Lower lobe of right lung (tissue), 2 donors: ENCODE measurements around the gene KCNE2. TPM values are rescaled to one million over a fixed set of nuclear protein-coding genes. Genes with fewer than 3 reads are reported as not detected.

Experiments used
- ATAC-seq, 2 donors: fragments of 200-7000 bp; cut with Tn5 transposase; one replicate each; pipeline ENCODE4 v1.9.1; 2020 to 2022; ENCODE audit warnings: mild to moderate bottlenecking in 2 of 2, moderate library complexity in 2 of 2
- DNase-seq: peaks from one replicate; pipeline ENCODE4 v3.0.0-alpha.2; 2020
- H3K27ac ChIP-seq: fragments of 200-600 bp; one replicate; pipeline ENCODE4 v1.8.0; 2022
- H3K27me3 ChIP-seq: fragments of 200-600 bp; one replicate; pipeline ENCODE4 v1.8.0; 2022; ENCODE audit warnings: low read depth
- H3K36me3 ChIP-seq: fragments of 200-600 bp; one replicate; pipeline ENCODE4 v1.8.0; 2022; ENCODE audit warnings: mild to moderate bottlenecking
- H3K4me1 ChIP-seq: fragments of 200-600 bp; one replicate; pipeline ENCODE4 v1.8.0; 2022
- H3K4me3 ChIP-seq: fragments of 200-600 bp; one replicate; pipeline ENCODE4 v1.8.0; 2022; ENCODE audit warnings: mild to moderate bottlenecking
- H3K9me3 ChIP-seq: fragments of 200-600 bp; one replicate; pipeline ENCODE4 v1.8.0; 2022
- CTCF ChIP-seq: fragments of 200-600 bp; IDR thresholded peaks from one replicate; pipeline ENCODE4 v1.8.0; 2022; ENCODE audit warnings: antibody characterized with exemption, mild to moderate bottlenecking
- intact Hi-C: fragments of 100-400 bp; cut with DNase I; formaldehyde crosslinking; loops from one replicate; pipeline ENCODE4 v1.11.0; 2022
- total RNA-seq: library from RNA; stranded (reverse); fragmentation: NEBNext Ultra II Directional; extraction: Animal tissue kit (Norgen Biotek cat#: 25700); gene quantifications from one replicate; pipeline ENCODE4 v1.2.1, GENCODE V29; 2021
- donor health status: DM: no; HTN: yes; CAD: no; lungs with severe emphysema.

Gene KCNE2
- total RNA-seq, 1 donor from 2014 or later = not detected

- no peaks in the 10 kb centered on the region for H3K4me1 ChIP-seq
- no peak for ATAC-seq
- no peak for DNase-seq
- H3K36me3 ChIP-seq = no peaks in the 10 kb centered on the region
- H3K27ac ChIP-seq = no peak overlapping the region
- intact Hi-C loops = no loop called here
- TF ChIP-seq CTCF = no peak
- no peaks in the 10 kb centered on the region for H3K9me3 ChIP-seq
- H3K4me3 ChIP-seq = no peak overlapping the region
- no peaks in the 10 kb centered on the region for H3K27me3 ChIP-seq
These were observed 10.6 kb upstream of the KCNE2 start for GRCh38 chr21:34353182-34353581.

GRCh38 chr21:34354836-34355235 lies 9.0 kb upstream of the KCNE2 start:
- ATAC-seq = no peak
- no peak for TF ChIP-seq CTCF

GRCh38 chr21:34355570-34355969 lies 8.2 kb upstream of the KCNE2 start:
- no peak for DNase-seq
- Histone ChIP-seq H3K9me3 (no peaks in the 10 kb centered on the region), H3K4me3 (no peak overlapping the region), H3K27ac (no peak overlapping the region), H3K36me3 (no peaks in the 10 kb centered on the region), H3K27me3 (no peaks in the 10 kb centered on the region), H3K4me1 (no peaks in the 10 kb centered on the region)
- no peak for TF ChIP-seq CTCF
- ATAC-seq = no peak
- intact Hi-C loops = no loop called here

More at GRCh38 chr21:34354836-34355235, 9.0 kb upstream of the KCNE2 start:
- Histone ChIP-seq H3K36me3 (no peaks in the 10 kb centered on the region), H3K4me3 (no peak overlapping the region), H3K9me3 (no peaks in the 10 kb centered on the region), H3K27ac (no peak overlapping the region), H3K4me1 (no peaks in the 10 kb centered on the region), H3K27me3 (no peaks in the 10 kb centered on the region)
- intact Hi-C loops = no loop called here
- DNase-seq = no peak

- Histone ChIP-seq H3K9me3 (no peaks in the 10 kb centered on the region), H3K27me3 (peaks cover 4% of the 10 kb centered on the region), H3K27ac (no peak overlapping the region), H3K4me1 (peaks cover 7% of the 10 kb centered on the region), H3K36me3 (no peaks in the 10 kb centered on the region), H3K4me3 (no peak overlapping the region)
- intact Hi-C loops = no loop called here
- DNase-seq = no peak
- TF ChIP-seq CTCF = no peak
- no peak for ATAC-seq
These were observed 5.9 kb upstream of the KCNE2 start for GRCh38 chr21:34357889-34358288.

GRCh38 chr21:34358866-34359265 lies 4.9 kb upstream of the KCNE2 start:
- Histone ChIP-seq H3K27me3 (peaks cover 4% of the 10 kb centered on the region), H3K27ac (no peak overlapping the region), H3K4me3 (no peak overlapping the region), H3K9me3 (no peaks in the 10 kb centered on the region), H3K36me3 (no peaks in the 10 kb centered on the region), H3K4me1 (peaks cover 7% of the 10 kb centered on the region)
- ATAC-seq (no peak), DNase-seq (no peak)
- no peak for TF ChIP-seq CTCF
- intact Hi-C loops = no loop called here
